Thoracic aorta endothelial cell (primary cell): ENCODE measurements around the gene HIRIP3. TPM values are rescaled to one million over a fixed set of nuclear protein-coding genes. Genes with fewer than 3 reads are reported as not detected.

Source experiments
- total RNA-seq: library from RNA; depleted of rRNA; stranded (reverse); fragments of >200 nt; gene quantifications from 2 replicates; pipeline ENCODE4 v1.2.3, GENCODE V29; 2012

The HIRIP3 gene, protein sequence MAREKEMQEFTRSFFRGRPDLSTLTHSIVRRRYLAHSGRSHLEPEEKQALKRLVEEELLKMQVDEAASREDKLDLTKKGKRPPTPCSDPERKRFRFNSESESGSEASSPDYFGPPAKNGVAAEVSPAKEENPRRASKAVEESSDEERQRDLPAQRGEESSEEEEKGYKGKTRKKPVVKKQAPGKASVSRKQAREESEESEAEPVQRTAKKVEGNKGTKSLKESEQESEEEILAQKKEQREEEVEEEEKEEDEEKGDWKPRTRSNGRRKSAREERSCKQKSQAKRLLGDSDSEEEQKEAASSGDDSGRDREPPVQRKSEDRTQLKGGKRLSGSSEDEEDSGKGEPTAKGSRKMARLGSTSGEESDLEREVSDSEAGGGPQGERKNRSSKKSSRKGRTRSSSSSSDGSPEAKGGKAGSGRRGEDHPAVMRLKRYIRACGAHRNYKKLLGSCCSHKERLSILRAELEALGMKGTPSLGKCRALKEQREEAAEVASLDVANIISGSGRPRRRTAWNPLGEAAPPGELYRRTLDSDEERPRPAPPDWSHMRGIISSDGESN
- 7.3 and 8.1 TPM in 2 replicates for total RNA-seq

DNA sequence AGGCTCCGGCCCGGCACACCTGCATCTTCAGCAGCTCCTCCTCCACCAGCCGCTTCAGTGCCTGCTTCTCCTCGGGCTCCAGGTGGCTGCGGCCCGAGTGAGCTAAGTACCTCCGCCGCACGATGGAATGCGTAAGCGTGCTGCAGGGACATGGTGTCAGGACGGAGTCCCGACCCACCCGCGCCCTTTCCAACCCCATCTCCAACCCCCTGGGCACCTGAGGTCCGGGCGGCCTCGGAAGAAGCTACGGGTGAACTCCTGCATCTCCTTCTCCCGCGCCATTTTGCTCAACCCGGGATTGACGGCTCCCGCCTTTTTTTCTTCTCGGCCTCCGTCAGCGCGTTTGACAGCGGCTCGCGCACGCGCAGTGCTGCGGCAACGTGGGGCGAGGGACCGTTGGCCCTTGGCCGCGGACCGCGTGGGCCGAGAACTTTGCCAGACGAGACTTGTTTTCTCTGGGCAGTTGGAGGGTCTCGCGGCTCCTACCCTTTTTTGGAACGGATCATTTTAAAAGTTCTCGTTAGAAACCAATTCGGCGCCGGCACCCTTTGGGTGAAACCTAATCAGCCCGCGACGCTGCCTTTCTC lies at the start of gene HIRIP3:
Gene HIRIP3, minus strand, starts transcription at position 294 of the 587 bp plus-strand sequence. Its CDS starts 12 bp downstream, at position 282.

DNA sequence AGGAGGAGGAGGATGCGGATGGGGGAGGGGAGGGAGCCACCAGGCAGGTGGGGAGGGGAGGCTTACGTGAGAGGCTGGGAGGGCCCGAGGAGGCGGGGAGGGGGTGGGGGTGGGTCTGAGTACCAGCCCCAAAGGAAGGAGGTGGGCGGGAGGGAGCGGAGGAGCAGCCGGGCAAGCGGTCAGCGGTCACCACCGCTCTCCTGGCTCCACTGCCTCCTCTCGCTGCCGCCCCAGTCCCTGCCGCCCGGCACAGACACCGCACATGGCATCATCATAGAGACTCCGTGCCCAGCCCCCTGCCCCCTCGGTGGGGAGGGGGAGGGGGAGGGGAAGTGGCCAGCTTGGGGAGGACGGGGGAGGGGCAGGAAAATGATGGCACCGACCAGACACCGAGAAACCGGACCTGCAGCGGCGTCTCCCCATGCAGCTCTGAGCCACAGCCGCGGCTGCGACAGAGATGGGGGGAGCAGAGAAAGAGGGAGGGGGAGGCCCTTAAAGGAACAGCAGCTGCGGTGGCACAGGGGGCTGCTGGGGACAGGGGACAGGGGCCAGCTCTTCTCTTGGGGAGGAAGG lies 35.5 kb upstream of the HIRIP3 start, which contains the start of gene TLCD3B:
Gene TLCD3B, minus strand, starts transcription at position 431 of the 573 bp plus-strand sequence. CDS start 744 bp downstream, outside the sequence.

DNA sequence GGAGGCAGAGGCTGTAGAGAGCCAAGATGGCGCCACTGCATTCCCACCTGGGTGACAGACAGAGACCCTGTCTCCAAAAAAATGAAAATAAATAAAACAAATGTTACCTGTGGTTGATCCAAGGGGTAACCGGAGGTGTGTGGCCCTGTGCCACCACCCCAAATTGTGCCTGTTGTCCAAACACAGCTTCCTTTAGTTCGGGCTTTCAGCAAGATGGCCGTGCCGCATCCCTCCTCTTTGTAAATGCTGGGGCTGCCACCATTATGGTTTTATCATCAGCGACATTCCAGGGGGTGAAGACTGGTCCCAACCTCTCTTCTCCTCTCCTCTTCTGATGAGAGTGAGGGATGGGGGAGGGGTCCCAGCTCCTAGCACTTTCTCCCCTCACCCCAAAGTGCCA lies 27.5 kb upstream of the HIRIP3 start, which contains the start of gene C16orf92:
Gene C16orf92, plus strand, starts transcription at position 312 of the 400 bp plus-strand sequence. CDS start 143 bp downstream, outside the sequence.

DNA sequence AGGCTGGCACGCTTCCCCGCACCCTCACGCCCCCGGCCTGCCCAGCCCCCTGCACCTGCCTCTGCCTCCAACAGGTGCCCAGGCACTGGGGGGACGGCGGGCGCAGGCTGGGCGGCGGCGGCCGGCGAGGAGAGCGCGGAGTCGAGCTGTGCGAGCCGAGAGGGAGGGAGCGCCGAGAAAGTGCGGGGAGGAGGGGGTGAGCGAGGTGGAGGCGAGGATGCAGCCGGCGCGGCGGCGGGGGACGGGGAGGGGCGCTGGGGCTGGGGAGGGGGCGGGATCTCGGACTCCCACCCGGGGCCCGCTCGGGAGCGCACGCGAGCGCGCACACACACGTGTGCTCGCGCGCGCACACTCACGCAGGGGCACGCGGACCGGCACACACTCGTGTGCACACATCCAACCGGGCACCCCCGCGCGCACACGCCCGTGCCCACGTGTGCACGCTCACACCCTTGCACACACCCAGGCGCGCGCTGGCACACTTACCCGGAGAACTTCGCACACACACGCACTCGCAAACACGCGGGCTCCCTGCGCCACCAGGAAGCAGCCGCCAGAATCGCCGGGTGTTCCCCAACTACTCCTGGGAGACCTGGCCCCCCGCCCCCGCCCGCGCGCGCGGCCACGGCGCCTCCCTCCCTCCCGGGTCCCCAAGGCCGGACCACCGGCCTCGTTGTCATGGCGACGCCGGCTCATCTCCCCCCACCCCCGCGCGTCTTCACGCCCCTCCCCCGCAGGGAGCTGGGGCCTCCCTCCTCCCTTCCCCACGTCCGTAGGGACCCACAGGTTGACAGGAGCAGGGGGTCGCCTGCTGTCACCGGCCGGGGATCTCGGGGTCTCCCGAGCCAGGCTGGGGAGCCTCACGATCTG lies 15.7 kb upstream of the HIRIP3 start, which contains the start of gene DOC2A:
Gene DOC2A, minus strand, starts transcription at position 184 of the 870 bp plus-strand sequence. CDS start 805 bp downstream, outside the sequence.

DNA sequence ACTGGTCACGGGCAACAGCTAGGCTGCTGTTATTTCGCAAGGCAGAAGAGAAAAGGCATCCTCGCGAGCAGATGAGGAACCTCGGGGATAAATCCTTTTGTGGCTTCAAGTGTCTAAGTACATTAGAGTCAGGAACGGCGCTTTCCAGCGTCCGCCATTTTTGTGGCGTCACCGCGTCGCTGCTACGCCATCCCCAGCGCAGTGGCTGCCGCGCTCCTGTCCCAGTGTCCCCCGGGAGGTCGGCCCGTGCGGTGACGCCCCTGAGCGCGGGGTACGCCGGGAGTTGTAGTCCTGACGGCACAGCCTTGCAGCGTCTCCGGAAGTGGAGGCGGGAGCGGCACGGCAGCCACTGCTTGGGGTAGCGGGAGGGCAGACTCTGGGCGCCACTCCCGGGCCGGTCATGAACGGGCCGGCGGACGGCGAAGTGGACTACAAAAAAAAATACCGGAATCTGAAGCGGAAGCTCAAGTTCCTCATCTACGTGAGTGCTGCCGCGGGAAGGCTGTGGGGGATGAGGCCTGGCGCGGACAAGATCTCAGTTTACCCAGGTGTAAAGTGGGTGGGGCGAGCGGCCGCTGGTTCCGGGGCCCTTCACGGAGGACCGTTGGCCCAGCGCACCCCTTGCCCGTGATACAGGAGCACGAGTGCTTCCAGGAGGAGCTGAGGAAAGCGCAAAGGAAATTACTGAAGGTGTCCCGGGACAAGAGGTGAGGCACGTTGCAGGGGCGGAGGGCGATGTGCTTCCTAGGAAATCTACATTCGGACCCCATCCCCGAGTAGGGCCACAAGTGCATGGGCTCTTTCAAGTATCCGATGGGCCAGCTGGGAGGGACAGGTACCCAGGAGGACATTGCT lies 721 bp upstream of the HIRIP3 start, which contains the start of gene INO80E:
Gene INO80E, plus strand, starts transcription at position 331 of the 855 bp plus-strand sequence. Its CDS starts 70 bp downstream, at position 401.

DNA sequence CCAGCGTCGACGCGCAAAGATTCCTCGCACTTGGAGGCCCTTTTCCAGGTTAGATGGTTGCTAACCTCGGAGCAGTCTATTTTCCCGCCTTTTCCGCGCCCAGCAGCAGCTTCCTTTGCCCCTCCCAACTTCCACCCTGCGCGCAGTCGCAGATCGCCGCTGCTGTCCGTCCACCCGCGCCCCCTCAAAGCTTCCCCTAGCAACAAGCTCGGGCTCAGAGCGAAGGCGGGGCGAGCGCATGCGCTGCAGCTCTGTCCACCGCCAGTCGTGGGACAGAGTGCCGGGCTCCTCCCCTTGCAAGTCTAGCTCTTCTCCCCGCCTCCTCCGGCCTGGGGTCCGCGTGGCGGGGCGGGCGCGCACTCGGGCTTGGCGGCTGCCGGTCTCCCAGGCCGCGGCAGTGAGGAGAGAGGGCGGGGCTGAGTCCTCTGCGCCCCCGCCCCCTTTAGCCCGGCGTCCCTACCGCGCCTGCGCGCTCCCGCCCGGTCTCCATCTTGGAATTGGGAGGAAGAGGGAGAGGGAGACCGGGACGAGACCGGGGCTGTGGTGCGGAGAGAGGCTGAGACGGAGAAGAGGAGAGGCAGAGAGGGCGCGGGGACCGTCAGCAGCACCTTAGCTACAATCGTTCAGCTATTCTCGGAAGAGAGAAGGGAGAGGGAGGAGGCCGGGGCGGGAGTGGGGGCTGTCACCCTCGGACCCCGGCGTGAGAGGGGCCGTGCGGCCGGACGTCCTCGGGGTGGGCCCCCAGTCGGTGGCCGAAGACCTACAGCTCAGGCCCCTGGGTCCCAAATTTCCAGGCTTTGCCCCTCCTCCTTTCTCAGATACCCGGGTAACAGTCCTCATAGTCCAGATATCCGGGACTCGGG lies 21.8 kb downstream of the HIRIP3 start, which contains the start of gene TAOK2:
Gene TAOK2, plus strand, starts transcription at position 485 of the 863 bp plus-strand sequence. CDS start 3,905 bp downstream, outside the sequence.

DNA sequence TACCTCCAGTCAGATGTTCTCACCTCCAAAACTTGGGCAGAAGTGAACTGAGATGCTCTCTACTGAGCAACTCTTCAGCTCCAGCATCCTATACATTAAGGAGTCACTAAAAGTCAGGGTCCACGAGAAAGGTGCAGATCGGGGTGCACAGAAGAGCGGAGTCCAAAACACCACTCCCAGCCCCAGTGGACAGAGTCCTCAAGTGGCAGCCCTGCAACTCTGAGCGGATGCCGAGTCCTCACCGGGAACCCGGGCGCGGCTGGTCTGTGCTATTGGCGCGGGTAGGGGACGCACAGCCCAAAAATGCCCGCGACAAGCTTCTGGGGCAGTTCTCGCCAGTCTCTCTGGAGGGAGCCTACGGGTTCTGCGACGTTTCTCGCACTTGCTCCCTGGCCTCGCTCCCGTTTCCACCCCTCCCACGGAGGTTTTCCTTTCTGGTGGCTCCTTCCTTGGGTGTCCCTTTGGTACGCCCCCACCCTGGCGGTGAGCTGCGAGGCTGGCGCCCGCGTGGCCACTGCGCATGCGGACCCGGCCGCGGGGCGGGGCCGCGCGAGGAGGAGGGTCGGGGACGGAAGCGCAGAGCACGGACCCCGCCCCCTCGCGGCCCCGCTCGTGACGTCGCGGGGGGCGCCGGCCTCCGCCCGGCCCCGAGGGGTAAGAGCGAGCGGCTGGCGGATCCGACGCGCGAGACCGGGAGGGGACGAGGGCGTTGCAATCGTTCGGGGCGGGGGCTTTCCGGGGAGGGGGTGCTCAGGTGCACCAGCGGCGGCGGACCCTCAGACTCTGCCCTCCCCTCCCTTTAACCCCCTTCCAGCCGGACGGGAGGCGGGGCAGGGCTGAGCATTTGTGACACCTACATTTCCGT lies 33.7 kb downstream of the HIRIP3 start, which contains the start of gene TMEM219:
Gene TMEM219, plus strand, starts transcription at position 601 of the 865 bp plus-strand sequence. CDS start 1,065 bp downstream, outside the sequence.

Other genes with a start within 250 kb of the HIRIP3 start
- gene C16orf54, start 249.6 kb downstream of the HIRIP3 start, total RNA-seq: not detected in 2 replicates
- not detected in 2 replicates for gene ZG16, start 217.4 kb downstream of the HIRIP3 start, total RNA-seq
- 58.8 and 85.1 TPM in 2 replicates for gene KIF22, start 204.9 kb downstream of the HIRIP3 start, total RNA-seq
- 191 and 192 TPM in 2 replicates for gene MAZ, start 189.1 kb downstream of the HIRIP3 start, total RNA-seq
- gene PRRT2, start 183.4 kb downstream of the HIRIP3 start, total RNA-seq: 1.3 and 1.8 TPM in 2 replicates
- 25.6 and 26.3 TPM in 2 replicates for gene PAGR1, start 179.5 kb downstream of the HIRIP3 start, total RNA-seq
- gene MVP, start 175.2 kb downstream of the HIRIP3 start, total RNA-seq: 153 and 184 TPM in 2 replicates
- 52.1 and 73.6 TPM in 2 replicates for gene CDIPT, start 132.4 kb downstream of the HIRIP3 start, total RNA-seq
- gene SEZ6L2, start 96.1 kb downstream of the HIRIP3 start, total RNA-seq: 1.2 and 1.4 TPM in 2 replicates
- gene ASPHD1, start 95.1 kb downstream of the HIRIP3 start, total RNA-seq: 0.93 TPM in 2 replicates
- 10.5 and 11.6 TPM in 2 replicates for gene KCTD13, start 69.4 kb downstream of the HIRIP3 start, total RNA-seq
- gene TMEM219, start 33.5 kb downstream of the HIRIP3 start, total RNA-seq: 55.5 and 59.8 TPM in 2 replicates
- 91.9 and 96.3 TPM in 2 replicates for gene TAOK2, start 21.7 kb downstream of the HIRIP3 start, total RNA-seq
- gene INO80E, start 624 bp upstream of the HIRIP3 start, total RNA-seq: 37.9 and 42.9 TPM in 2 replicates
- gene DOC2A, start 15.4 kb upstream of the HIRIP3 start, total RNA-seq: 0.13 and 0.22 TPM in 2 replicates
- gene C16orf92, start 27.6 kb upstream of the HIRIP3 start, total RNA-seq: not detected in 2 replicates
- 0.07 and 0.13 TPM in 2 replicates for gene TLCD3B, start 35.7 kb upstream of the HIRIP3 start, total RNA-seq
- 921 and 974 TPM in 2 replicates for gene ALDOA, start 70.1 kb upstream of the HIRIP3 start, total RNA-seq
- gene PPP4C, start 80.4 kb upstream of the HIRIP3 start, total RNA-seq: 193 and 211 TPM in 2 replicates
- gene TBX6, start 96.3 kb upstream of the HIRIP3 start, total RNA-seq: 0.14 and 0.27 TPM in 2 replicates
- 10.3 and 10.9 TPM in 2 replicates for gene YPEL3, start 100.6 kb upstream of the HIRIP3 start, total RNA-seq
- gene GDPD3, start 117.9 kb upstream of the HIRIP3 start, total RNA-seq: 1.7 and 2.0 TPM in 2 replicates
- 46.5 and 58.0 TPM in 2 replicates for gene MAPK3, start 127.6 kb upstream of the HIRIP3 start, total RNA-seq
- gene CORO1A, start 188.0 kb upstream of the HIRIP3 start, total RNA-seq: 3.8 and 4.0 TPM in 2 replicates
- gene BOLA2B, start 198.0 kb upstream of the HIRIP3 start, total RNA-seq: 114 and 168 TPM in 2 replicates
- gene SLX1A, start 198.3 kb upstream of the HIRIP3 start, total RNA-seq: 27.2 and 46.3 TPM in 2 replicates
- gene SULT1A3, start 203.6 kb upstream of the HIRIP3 start, total RNA-seq: 4.4 and 4.5 TPM in 2 replicates